Measurements from ENCODE around the gene ZSCAN25. TPM values are rescaled to one million over a fixed set of nuclear protein-coding genes. Genes with fewer than 3 reads are reported as not detected.
A peak's percentile ranks its signal among the peaks of the same experiment; 100 is the strongest.

The ZSCAN25 gene
- total RNA-seq, 1 donor from 2014 or later, result 23.8 TPM

- Mint-ChIP-seq H3K4me1 (ENCODE audit: unreplicated experiment) (no peaks in the 10 kb centered on the region), H3K36me3 (ENCODE audit: low read depth, unreplicated experiment) (peaks cover 16% of the 10 kb centered on the region), H3K27me3 (ENCODE audit: unreplicated experiment) (no peaks in the 10 kb centered on the region), H3K9me3 (ENCODE audit: unreplicated experiment) (no peaks in the 10 kb centered on the region), H3K4me3 (ENCODE audit: unreplicated experiment) (no peak overlapping the region), H3K27ac (ENCODE audit: unreplicated experiment) (no peak overlapping the region)
- no peak for DNase-seq (ENCODE audit: low spot score)
- no peak for TF ChIP-seq CTCF (IDR thresholded peaks at IDR 0.05; ENCODE audit: unreplicated experiment)
Observed at GRCh38 chr7:99638731-99639130, 22.0 kb downstream of the ZSCAN25 start.

- DNase-seq (ENCODE audit: low spot score), result no peak
- TF ChIP-seq CTCF (IDR thresholded peaks at IDR 0.05; ENCODE audit: unreplicated experiment), result no peak
- Mint-ChIP-seq H3K9me3 (ENCODE audit: unreplicated experiment) (no peaks in the 10 kb centered on the region), H3K4me1 (ENCODE audit: unreplicated experiment) (no peaks in the 10 kb centered on the region), H3K36me3 (ENCODE audit: low read depth, unreplicated experiment) (peaks cover 19% of the 10 kb centered on the region), H3K27me3 (ENCODE audit: unreplicated experiment) (no peaks in the 10 kb centered on the region), H3K27ac (ENCODE audit: unreplicated experiment) (no peak overlapping the region), H3K4me3 (ENCODE audit: unreplicated experiment) (no peak overlapping the region)
Observed at GRCh38 chr7:99639267-99639666, 22.5 kb downstream of the ZSCAN25 start.

GRCh38 chr7:99642027-99642426, 25.3 kb downstream of the ZSCAN25 start:
- DNase-seq (ENCODE audit: low spot score), result no peak
- H3K4me3 Mint-ChIP-seq (ENCODE audit: unreplicated experiment), result no peak overlapping the region
- no peak overlapping the region for H3K27ac Mint-ChIP-seq (ENCODE audit: unreplicated experiment)
- no peaks in the 10 kb centered on the region for H3K9me3 Mint-ChIP-seq (ENCODE audit: unreplicated experiment)
- no peaks in the 10 kb centered on the region for H3K4me1 Mint-ChIP-seq (ENCODE audit: unreplicated experiment)
- no peak for TF ChIP-seq CTCF (IDR thresholded peaks at IDR 0.05; ENCODE audit: unreplicated experiment)
- no peaks in the 10 kb centered on the region for H3K27me3 Mint-ChIP-seq (ENCODE audit: unreplicated experiment)
- peaks cover 39% of the 10 kb centered on the region for H3K36me3 Mint-ChIP-seq (ENCODE audit: low read depth, unreplicated experiment)

GRCh38 chr7:99643464-99643863, 26.7 kb downstream of the ZSCAN25 start:
- TF ChIP-seq CTCF (IDR thresholded peaks at IDR 0.05; ENCODE audit: unreplicated experiment), result no peak

GRCh38 chr7:99644431-99644830, 27.7 kb downstream of the ZSCAN25 start:
- TF ChIP-seq CTCF (IDR thresholded peaks at IDR 0.05; ENCODE audit: unreplicated experiment), result no peak

More at GRCh38 chr7:99643464-99643863, 26.7 kb downstream of the ZSCAN25 start:
- Mint-ChIP-seq H3K9me3 (ENCODE audit: unreplicated experiment) (no peaks in the 10 kb centered on the region), H3K27ac (ENCODE audit: unreplicated experiment) (no peak overlapping the region), H3K4me3 (ENCODE audit: unreplicated experiment) (peak overlapping the region; percentile 9), H3K4me1 (ENCODE audit: unreplicated experiment) (no peaks in the 10 kb centered on the region), H3K36me3 (ENCODE audit: low read depth, unreplicated experiment) (peaks cover 41% of the 10 kb centered on the region), H3K27me3 (ENCODE audit: unreplicated experiment) (no peaks in the 10 kb centered on the region)
- no peak for DNase-seq (ENCODE audit: low spot score)

More at GRCh38 chr7:99644431-99644830, 27.7 kb downstream of the ZSCAN25 start:
- DNase-seq (ENCODE audit: low spot score), result no peak
- H3K27ac Mint-ChIP-seq (ENCODE audit: unreplicated experiment), result no peak overlapping the region
- H3K36me3 Mint-ChIP-seq (ENCODE audit: low read depth, unreplicated experiment), result peaks cover 37% of the 10 kb centered on the region
- no peaks in the 10 kb centered on the region for H3K4me1 Mint-ChIP-seq (ENCODE audit: unreplicated experiment)
- no peaks in the 10 kb centered on the region for H3K9me3 Mint-ChIP-seq (ENCODE audit: unreplicated experiment)
- H3K27me3 Mint-ChIP-seq (ENCODE audit: unreplicated experiment), result no peaks in the 10 kb centered on the region
- no peak overlapping the region for H3K4me3 Mint-ChIP-seq (ENCODE audit: unreplicated experiment)

All from endothelial cell (in vitro differentiated cells).